ENCODE data around the gene ESR2.

Gene ESR2

DNA sequence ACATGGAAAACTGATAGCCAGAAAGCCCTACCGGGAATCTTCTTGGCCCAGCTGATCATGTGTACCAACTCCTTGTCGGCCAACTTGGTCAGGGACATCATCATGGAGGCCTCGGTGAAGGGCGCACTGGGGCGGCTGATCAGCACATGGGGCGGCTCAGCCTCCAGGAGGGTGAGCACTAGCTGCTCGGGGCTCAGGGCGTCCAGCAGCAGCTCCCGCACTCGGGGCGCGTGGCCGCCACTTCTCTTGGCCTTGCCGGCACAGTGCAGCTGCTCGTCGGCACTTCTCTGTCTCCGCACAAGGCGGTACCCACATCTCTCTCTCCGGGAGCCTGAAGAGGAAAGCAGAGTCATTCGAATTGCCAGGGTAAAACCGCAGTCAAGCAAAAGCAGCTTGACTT lies 33.8 kb downstream of the ESR2 start:
- Histone ChIP-seq H3K9me3 (no peaks in the 10 kb centered on the region), H3K4me1 (no peaks in the 10 kb centered on the region), H3K36me3 (no peaks in the 10 kb centered on the region), H3K4me3 (no peak overlapping the region), H3K27ac (no peak overlapping the region), H3K27me3 (no peaks in the 10 kb centered on the region)
- intact Hi-C loops (cut with DNase I; ENCODE audit: low total_unique reads): no loop called here
- DNase-seq: no peak
- TF ChIP-seq, protein P1, sequence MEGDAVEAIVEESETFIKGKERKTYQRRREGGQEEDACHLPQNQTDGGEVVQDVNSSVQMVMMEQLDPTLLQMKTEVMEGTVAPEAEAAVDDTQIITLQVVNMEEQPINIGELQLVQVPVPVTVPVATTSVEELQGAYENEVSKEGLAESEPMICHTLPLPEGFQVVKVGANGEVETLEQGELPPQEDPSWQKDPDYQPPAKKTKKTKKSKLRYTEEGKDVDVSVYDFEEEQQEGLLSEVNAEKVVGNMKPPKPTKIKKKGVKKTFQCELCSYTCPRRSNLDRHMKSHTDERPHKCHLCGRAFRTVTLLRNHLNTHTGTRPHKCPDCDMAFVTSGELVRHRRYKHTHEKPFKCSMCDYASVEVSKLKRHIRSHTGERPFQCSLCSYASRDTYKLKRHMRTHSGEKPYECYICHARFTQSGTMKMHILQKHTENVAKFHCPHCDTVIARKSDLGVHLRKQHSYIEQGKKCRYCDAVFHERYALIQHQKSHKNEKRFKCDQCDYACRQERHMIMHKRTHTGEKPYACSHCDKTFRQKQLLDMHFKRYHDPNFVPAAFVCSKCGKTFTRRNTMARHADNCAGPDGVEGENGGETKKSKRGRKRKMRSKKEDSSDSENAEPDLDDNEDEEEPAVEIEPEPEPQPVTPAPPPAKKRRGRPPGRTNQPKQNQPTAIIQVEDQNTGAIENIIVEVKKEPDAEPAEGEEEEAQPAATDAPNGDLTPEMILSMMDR (IDR thresholded peaks at IDR 0.05): no peak

DNA sequence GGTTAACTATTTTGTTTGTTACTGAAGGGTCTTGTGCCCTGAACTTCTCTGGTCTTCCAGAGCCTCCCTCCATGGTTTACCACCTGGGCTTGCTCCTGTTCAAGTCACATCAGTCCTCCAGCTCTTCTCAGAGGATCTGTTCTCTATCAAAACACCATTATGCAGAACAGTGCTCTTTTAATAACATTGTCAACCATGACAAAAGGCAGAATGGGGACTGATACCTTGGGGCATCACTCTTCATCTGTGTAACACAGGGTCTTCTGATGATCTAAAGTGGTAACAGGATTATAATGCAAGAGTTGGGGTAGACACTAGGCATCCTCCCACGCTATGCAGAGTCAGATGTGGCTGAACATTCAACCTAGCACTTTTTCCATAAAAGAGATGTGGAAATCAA lies 38.4 kb downstream of the ESR2 start:
- intact Hi-C loops (cut with DNase I; ENCODE audit: low total_unique reads): no loop called here
- TF ChIP-seq, protein P1 (IDR thresholded peaks at IDR 0.05): no peak
- Histone ChIP-seq H3K4me1 (no peaks in the 10 kb centered on the region), H3K27ac (no peak overlapping the region), H3K9me3 (no peaks in the 10 kb centered on the region), H3K36me3 (no peaks in the 10 kb centered on the region), H3K4me3 (no peak overlapping the region), H3K27me3 (no peaks in the 10 kb centered on the region)
- no peak for DNase-seq

DNA sequence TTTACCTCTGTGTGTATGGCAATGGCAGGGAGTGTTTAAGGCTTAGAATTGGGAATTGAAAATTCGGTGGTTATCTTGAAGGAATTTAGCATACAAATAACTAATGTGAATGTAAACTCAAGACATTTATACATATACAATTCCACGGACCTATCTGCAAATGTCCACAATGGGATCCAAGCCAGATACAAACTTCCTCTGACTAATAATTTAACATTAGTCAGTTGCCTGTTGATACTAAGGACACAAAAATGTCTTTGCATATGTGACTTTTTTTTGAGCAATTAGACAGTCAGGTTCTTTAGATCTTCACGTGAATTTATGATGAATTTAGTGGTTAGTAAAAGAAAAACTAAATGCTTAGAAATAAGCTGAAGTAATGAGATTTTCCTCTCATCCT lies 40.5 kb downstream of the ESR2 start:
- Histone ChIP-seq H3K27me3 (no peaks in the 10 kb centered on the region), H3K36me3 (no peaks in the 10 kb centered on the region), H3K9me3 (no peaks in the 10 kb centered on the region), H3K27ac (no peak overlapping the region), H3K4me3 (no peak overlapping the region), H3K4me1 (no peaks in the 10 kb centered on the region)
- TF ChIP-seq, protein P1 (IDR thresholded peaks at IDR 0.05): no peak
- DNase-seq: no peak
- intact Hi-C loops (cut with DNase I; ENCODE audit: low total_unique reads): no loop called here

DNA sequence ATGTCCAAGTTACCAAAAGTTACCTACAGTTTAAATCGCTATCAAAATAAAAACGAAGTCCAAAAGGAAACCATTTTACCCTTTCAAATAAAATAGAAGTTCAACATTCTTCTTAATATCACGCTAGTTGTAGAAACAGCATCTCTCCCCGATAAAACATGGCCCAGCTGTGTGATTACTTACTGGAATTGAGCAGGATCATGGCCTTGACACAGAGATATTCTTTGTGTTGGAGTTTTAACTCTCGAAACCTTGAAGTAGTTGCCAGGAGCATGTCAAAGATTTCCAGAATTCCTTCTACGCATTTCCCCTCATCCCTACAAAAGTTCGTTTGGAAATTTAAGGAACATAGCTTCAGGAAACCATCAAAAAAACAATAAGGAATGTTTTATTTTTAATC lies 44.8 kb downstream of the ESR2 start:
- intact Hi-C loops (cut with DNase I; ENCODE audit: low total_unique reads): no loop called here
- DNase-seq: no peak
- no peak overlapping the region for H3K27ac ChIP-seq

DNA sequence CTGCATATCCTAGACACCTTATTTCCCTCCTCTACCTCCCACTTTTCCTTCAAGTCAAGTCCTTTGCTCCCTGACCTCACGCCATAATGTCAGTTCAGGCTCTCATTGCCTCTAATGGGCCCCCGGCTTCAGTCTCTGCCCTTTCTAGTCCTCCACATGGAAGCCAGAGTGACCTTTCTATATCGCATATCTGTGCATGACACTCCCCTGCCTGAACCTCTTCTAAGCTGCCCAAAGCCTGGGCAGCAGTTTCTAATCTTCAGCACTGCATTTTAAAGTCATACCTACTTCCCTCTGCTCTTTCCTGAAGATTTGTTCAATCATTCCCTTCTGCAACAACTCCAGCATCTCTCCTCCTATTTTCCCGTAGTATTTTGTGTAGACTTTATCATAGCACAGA lies 45.5 kb downstream of the ESR2 start:
- Histone ChIP-seq H3K36me3 (no peaks in the 10 kb centered on the region), H3K4me1 (no peaks in the 10 kb centered on the region), H3K27me3 (no peaks in the 10 kb centered on the region), H3K27ac (no peak overlapping the region), H3K9me3 (no peaks in the 10 kb centered on the region), H3K4me3 (no peak overlapping the region)
- no peak for DNase-seq
- TF ChIP-seq, protein P1 (IDR thresholded peaks at IDR 0.05): no peak
- intact Hi-C loops (cut with DNase I; ENCODE audit: low total_unique reads): no loop called here

More for the DNA sequence above, 44.8 kb downstream of the ESR2 start:
- TF ChIP-seq, protein P1 (IDR thresholded peaks at IDR 0.05): no peak
- no peaks in the 10 kb centered on the region for H3K9me3 ChIP-seq
- no peak overlapping the region for H3K4me3 ChIP-seq
- no peaks in the 10 kb centered on the region for H3K4me1 ChIP-seq
- H3K27me3 ChIP-seq: no peaks in the 10 kb centered on the region
- H3K36me3 ChIP-seq: no peaks in the 10 kb centered on the region

DNA sequence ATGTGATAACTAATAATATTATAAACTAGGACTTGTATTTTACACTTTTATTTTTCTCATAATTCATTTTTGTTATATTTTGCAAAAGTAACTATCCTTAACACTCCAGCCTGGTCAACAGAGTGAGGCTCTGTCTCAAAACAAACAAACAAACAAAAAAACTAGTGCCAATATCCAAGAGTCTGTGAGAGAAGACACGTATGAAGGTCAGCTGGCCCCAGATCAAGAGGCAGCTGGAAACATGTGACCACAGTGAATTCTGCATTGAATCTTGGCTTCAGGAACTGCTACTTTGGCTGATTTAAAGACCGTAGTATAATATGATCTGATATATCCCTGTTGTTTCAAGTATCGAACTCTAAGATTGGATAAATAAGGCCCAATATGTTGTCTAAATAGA lies 47.0 kb downstream of the ESR2 start:
- Histone ChIP-seq H3K36me3 (no peaks in the 10 kb centered on the region), H3K4me3 (no peak overlapping the region), H3K27me3 (no peaks in the 10 kb centered on the region), H3K27ac (no peak overlapping the region), H3K4me1 (no peaks in the 10 kb centered on the region), H3K9me3 (no peaks in the 10 kb centered on the region)
- intact Hi-C loops (cut with DNase I; ENCODE audit: low total_unique reads): no loop called here
- TF ChIP-seq, protein P1 (IDR thresholded peaks at IDR 0.05): no peak
- no peak for DNase-seq

Measured in tibial artery (tissue), 4 donors.